Measurements from ENCODE around the gene NAV3. TPM values are rescaled to one million over a fixed set of nuclear protein-coding genes. Genes with fewer than 3 reads are reported as not detected.
"Not testable (repeated sequence)": the region's sequence is repeated elsewhere in the genome, so short reads cannot be mapped to it uniquely, and the experiment has no call there.

The NAV3 gene
- total RNA-seq, 1 donor from 2014 or later, result 17.0 TPM

DNA sequence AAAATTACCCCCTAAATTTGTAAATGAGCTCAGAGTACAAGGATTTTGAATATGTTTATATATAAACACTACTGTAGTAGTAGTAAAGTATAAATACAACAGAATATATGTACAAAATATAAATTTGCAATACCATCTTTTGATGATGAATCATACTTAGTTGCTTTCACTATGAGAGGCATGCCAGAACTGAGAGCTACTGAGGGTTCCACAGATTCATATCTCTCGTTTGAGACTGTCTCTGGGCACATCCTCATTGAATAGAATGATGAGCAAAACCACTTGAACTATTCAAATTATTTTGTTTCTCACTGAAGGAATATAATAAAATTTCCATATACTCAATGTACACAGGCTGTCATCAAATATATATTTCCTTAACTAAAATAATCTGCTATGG lies 417.6 kb downstream of the NAV3 start:
- H3K4me3 ChIP-seq (ENCODE audit: low read depth, low read length), result no peak overlapping the region
- no peak for DNase-seq (ENCODE audit: low read depth)
- no peaks in the 10 kb centered on the region for H3K36me3 ChIP-seq (ENCODE audit: control insufficient read depth, insufficient read depth, low read length)
- TF ChIP-seq, protein P1, sequence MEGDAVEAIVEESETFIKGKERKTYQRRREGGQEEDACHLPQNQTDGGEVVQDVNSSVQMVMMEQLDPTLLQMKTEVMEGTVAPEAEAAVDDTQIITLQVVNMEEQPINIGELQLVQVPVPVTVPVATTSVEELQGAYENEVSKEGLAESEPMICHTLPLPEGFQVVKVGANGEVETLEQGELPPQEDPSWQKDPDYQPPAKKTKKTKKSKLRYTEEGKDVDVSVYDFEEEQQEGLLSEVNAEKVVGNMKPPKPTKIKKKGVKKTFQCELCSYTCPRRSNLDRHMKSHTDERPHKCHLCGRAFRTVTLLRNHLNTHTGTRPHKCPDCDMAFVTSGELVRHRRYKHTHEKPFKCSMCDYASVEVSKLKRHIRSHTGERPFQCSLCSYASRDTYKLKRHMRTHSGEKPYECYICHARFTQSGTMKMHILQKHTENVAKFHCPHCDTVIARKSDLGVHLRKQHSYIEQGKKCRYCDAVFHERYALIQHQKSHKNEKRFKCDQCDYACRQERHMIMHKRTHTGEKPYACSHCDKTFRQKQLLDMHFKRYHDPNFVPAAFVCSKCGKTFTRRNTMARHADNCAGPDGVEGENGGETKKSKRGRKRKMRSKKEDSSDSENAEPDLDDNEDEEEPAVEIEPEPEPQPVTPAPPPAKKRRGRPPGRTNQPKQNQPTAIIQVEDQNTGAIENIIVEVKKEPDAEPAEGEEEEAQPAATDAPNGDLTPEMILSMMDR (IDR thresholded peaks at IDR 0.05; ENCODE audit: insufficient read depth, low read length, poor library complexity, severe bottlenecking), result no peak
- H3K27me3 ChIP-seq (ENCODE audit: control insufficient read depth, insufficient read depth, low read length), result no peaks in the 10 kb centered on the region

GRCh38 chr12:78249578-78249977 lies 418.9 kb downstream of the NAV3 start:
- no peaks in the 10 kb centered on the region for H3K27me3 ChIP-seq (ENCODE audit: control insufficient read depth, insufficient read depth, low read length)
- H3K36me3 ChIP-seq (ENCODE audit: control insufficient read depth, insufficient read depth, low read length), result no peaks in the 10 kb centered on the region
- TF ChIP-seq, protein P1 (IDR thresholded peaks at IDR 0.05; ENCODE audit: insufficient read depth, low read length, poor library complexity, severe bottlenecking), result no peak
- DNase-seq (ENCODE audit: low read depth), result no peak
- no peak overlapping the region for H3K4me3 ChIP-seq (ENCODE audit: low read depth, low read length)

GRCh38 chr12:78257662-78258061 lies 427.0 kb downstream of the NAV3 start:
- H3K4me3 ChIP-seq (ENCODE audit: low read depth, low read length); H3K36me3 ChIP-seq (ENCODE audit: control insufficient read depth, insufficient read depth, low read length); H3K27me3 ChIP-seq (ENCODE audit: control insufficient read depth, insufficient read depth, low read length); DNase-seq (ENCODE audit: low read depth): not testable (repeated sequence)

GRCh38 chr12:78260976-78261375 lies 430.3 kb downstream of the NAV3 start:
- H3K27me3 ChIP-seq (ENCODE audit: control insufficient read depth, insufficient read depth, low read length), result no peaks in the 10 kb centered on the region
- H3K4me3 ChIP-seq (ENCODE audit: low read depth, low read length), result no peak overlapping the region
- no peak for DNase-seq (ENCODE audit: low read depth)
- TF ChIP-seq, protein P1 (IDR thresholded peaks at IDR 0.05; ENCODE audit: insufficient read depth, low read length, poor library complexity, severe bottlenecking), result no peak
- H3K36me3 ChIP-seq (ENCODE audit: control insufficient read depth, insufficient read depth, low read length), result no peaks in the 10 kb centered on the region

GRCh38 chr12:78261901-78262300 lies 431.2 kb downstream of the NAV3 start:
- H3K27me3 ChIP-seq (ENCODE audit: control insufficient read depth, insufficient read depth, low read length), result no peaks in the 10 kb centered on the region
- DNase-seq (ENCODE audit: low read depth), result no peak
- TF ChIP-seq, protein P1 (IDR thresholded peaks at IDR 0.05; ENCODE audit: insufficient read depth, low read length, poor library complexity, severe bottlenecking), result no peak
- no peaks in the 10 kb centered on the region for H3K36me3 ChIP-seq (ENCODE audit: control insufficient read depth, insufficient read depth, low read length)
- no peak overlapping the region for H3K4me3 ChIP-seq (ENCODE audit: low read depth, low read length)

All from kidney epithelial cell (primary cell).